ENCODE results near the gene CIDEB. TPM values are rescaled to one million over a fixed set of nuclear protein-coding genes. Genes with fewer than 3 reads are reported as not detected.

CIDEB gene
- polyA plus RNA-seq, 1 donor = 105 TPM

DNA sequence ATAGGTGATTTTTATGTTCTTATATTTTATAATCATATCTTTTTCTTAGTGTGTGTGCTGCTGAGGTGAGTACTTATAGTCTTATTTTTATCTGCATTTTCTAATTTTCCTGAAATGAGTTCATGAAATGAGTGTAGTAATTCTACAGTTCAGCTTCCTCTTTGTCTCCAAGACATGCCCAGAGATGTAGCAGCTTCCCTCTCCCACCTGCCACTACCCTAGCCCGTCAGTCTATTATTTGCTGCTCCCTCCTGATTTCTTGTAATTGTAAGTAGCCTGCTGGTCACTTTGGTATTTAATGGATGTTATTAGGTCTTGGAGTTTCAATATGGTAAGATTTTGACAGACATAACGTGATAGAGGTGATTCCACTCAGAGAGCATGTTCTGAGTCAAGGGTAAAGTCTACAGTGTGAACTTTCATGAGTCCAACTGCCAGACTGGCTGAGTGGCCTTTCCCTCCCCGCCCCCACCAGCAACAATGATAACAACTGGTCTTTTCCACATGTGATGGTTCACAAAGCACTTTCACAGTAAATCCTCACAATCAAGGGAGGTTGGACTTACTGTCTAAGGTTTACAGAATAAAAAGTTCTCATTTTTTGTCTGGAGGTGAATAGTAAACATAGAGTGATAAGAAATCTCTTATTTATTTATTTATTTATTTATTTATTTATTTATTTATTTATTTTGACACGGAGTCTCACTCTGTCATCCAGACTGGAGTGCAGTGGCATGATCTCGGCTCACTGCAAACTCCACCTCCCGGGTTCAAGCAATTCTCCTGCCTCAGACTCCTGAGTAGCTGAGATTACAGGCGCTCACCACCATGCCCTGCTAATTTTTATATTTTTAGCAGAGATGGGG, 36.3 kb upstream of the CIDEB start:
- DNase-seq = peak; percentile 89 to 95
- peaks cover 2% of the 10 kb centered on the region for H3K9me3 ChIP-seq (ENCODE audit: control insufficient read depth, low read depth, low read length)
- no peaks in the 10 kb centered on the region for H3K36me3 ChIP-seq (ENCODE audit: control insufficient read depth, insufficient read depth, low read length)
- no peak overlapping the region for H3K4me3 ChIP-seq (ENCODE audit: low read length)
- peaks cover 17% of the 10 kb centered on the region for H3K4me1 ChIP-seq (ENCODE audit: control insufficient read depth, insufficient read depth, low read length)
- peak overlapping the region; percentile 79 for H3K27ac ChIP-seq (ENCODE audit: low read length)
- H3K27me3 ChIP-seq (ENCODE audit: control insufficient read depth, insufficient read depth, low read length) = no peaks in the 10 kb centered on the region
- WGBS (ENCODE audit: insufficient coverage, low lambda C conversion rate) = no CpG with 5 or more reads among the region's 7 CpGs

DNA sequence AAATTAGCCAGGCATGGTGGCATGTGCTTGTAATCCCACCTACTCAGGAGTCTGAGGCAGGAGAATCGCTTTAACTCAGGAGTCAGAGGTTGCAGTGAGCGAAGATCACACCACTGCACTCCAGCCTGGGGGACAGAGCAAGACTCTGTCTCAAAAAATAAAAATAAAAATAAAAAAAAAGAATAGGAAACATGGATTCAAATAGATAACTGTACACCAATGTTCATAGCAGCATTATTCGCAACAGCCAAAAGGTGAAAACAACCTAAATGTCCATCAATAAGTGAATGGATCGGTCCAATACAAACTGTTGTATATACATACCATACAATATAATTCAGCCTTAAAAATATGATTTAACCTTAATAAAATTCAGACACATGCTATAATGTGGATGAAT, 35.1 kb upstream of the CIDEB start:
- DNase-seq = no peak
- Histone ChIP-seq H3K4me3 (ENCODE audit: low read length) (no peak overlapping the region), H3K27ac (ENCODE audit: low read length) (no peak overlapping the region), H3K9me3 (ENCODE audit: control insufficient read depth, low read depth, low read length) (peaks cover 2% of the 10 kb centered on the region), H3K36me3 (ENCODE audit: control insufficient read depth, insufficient read depth, low read length) (peaks cover 1% of the 10 kb centered on the region), H3K27me3 (ENCODE audit: control insufficient read depth, insufficient read depth, low read length) (peaks cover 4% of the 10 kb centered on the region), H3K4me1 (ENCODE audit: control insufficient read depth, insufficient read depth, low read length) (peaks cover 23% of the 10 kb centered on the region)
- WGBS (ENCODE audit: insufficient coverage, low lambda C conversion rate) = 94% methylated on average over 2 of the region's 4 CpGs

- peaks cover 2% of the 10 kb centered on the region for H3K9me3 ChIP-seq (ENCODE audit: control insufficient read depth, low read depth, low read length)
- no CpG with 5 or more reads among the region's 1 CpG for WGBS (ENCODE audit: insufficient coverage, low lambda C conversion rate)
- H3K4me3 ChIP-seq (ENCODE audit: low read length) = no peak overlapping the region
- no peak overlapping the region for H3K27ac ChIP-seq (ENCODE audit: low read length)
- peaks cover 19% of the 10 kb centered on the region for H3K4me1 ChIP-seq (ENCODE audit: control insufficient read depth, insufficient read depth, low read length)
- H3K36me3 ChIP-seq (ENCODE audit: control insufficient read depth, insufficient read depth, low read length) = peaks cover 6% of the 10 kb centered on the region
- no peak for DNase-seq
- H3K27me3 ChIP-seq (ENCODE audit: control insufficient read depth, insufficient read depth, low read length) = peaks cover 9% of the 10 kb centered on the region
Observed at GRCh38 chr14:24340606-24341005, 32.8 kb upstream of the CIDEB start.

- Histone ChIP-seq H3K4me3 (ENCODE audit: low read length) (peak within 1 kb of the TSS; percentile 66), H3K4me1 (ENCODE audit: control insufficient read depth, insufficient read depth, low read length) (peaks cover 23% of the 10 kb centered on the region), H3K27me3 (ENCODE audit: control insufficient read depth, insufficient read depth, low read length) (peaks cover 20% of the 10 kb centered on the region), H3K27ac (ENCODE audit: low read length) (peak within 1 kb of the TSS; percentile 14), H3K36me3 (ENCODE audit: control insufficient read depth, insufficient read depth, low read length) (peaks cover 6% of the 10 kb centered on the region), H3K9me3 (ENCODE audit: control insufficient read depth, low read depth, low read length) (peaks cover 8% of the 10 kb centered on the region)
- no CpG with 5 or more reads among the region's 51 CpGs for WGBS (ENCODE audit: insufficient coverage, low lambda C conversion rate)
- peak; percentile 69 to 92 for DNase-seq
Observed at GRCh38 chr14:24339284-24340151, 31.7 kb upstream of the CIDEB start, which contains the start of gene RIPK3. Gene RIPK3, minus strand, starts transcription at chr14:24339991. Its CDS starts 165 bp downstream, at chr14:24339826.

DNA sequence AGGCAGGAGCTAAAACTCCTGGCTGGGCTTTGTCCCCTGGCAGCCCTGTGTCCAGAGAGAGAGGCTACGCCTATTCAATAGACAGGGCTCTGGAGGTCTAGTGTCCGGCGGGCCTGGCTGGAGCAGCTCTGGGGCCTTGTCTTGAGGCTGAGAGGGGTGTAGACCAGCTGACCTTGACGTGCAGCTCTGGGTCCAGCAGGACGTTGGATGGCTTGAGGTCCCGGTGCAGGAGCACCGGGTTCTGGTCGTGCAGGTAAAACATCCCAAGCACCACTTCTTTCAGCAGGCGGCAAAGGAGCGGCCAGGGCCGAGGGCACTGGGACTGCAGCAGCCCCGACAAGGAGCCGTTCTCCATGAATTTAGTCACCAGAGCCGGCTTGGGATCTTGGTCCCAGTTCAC, 31.1 kb upstream of the CIDEB start:
- Histone ChIP-seq H3K27ac (ENCODE audit: low read length) (no peak overlapping the region), H3K27me3 (ENCODE audit: control insufficient read depth, insufficient read depth, low read length) (peaks cover 27% of the 10 kb centered on the region), H3K36me3 (ENCODE audit: control insufficient read depth, insufficient read depth, low read length) (peaks cover 6% of the 10 kb centered on the region), H3K4me3 (ENCODE audit: low read length) (peak overlapping the region; percentile 66), H3K9me3 (ENCODE audit: control insufficient read depth, low read depth, low read length) (peaks cover 11% of the 10 kb centered on the region), H3K4me1 (ENCODE audit: control insufficient read depth, insufficient read depth, low read length) (peaks cover 29% of the 10 kb centered on the region)
- no peak for DNase-seq
- no CpG with 5 or more reads among the region's 14 CpGs for WGBS (ENCODE audit: insufficient coverage, low lambda C conversion rate)

GRCh38 chr14:24337824-24338175, 30.0 kb upstream of the CIDEB start:
- H3K27me3 ChIP-seq (ENCODE audit: control insufficient read depth, insufficient read depth, low read length) = peaks cover 37% of the 10 kb centered on the region
- H3K4me1 ChIP-seq (ENCODE audit: control insufficient read depth, insufficient read depth, low read length) = peaks cover 31% of the 10 kb centered on the region
- WGBS (ENCODE audit: insufficient coverage, low lambda C conversion rate) = no CpG with 5 or more reads among the region's 8 CpGs

GRCh38 chr14:24337144-24337823, 29.5 kb upstream of the CIDEB start:
- H3K4me3 ChIP-seq (ENCODE audit: low read length) = no peak overlapping the region
- H3K27ac ChIP-seq (ENCODE audit: low read length) = no peak overlapping the region
- peaks cover 16% of the 10 kb centered on the region for H3K9me3 ChIP-seq (ENCODE audit: control insufficient read depth, low read depth, low read length)
- WGBS (ENCODE audit: insufficient coverage, low lambda C conversion rate) = no CpG with 5 or more reads among the region's 7 CpGs
- peaks cover 42% of the 10 kb centered on the region for H3K27me3 ChIP-seq (ENCODE audit: control insufficient read depth, insufficient read depth, low read length)
- DNase-seq = no peak
- H3K4me1 ChIP-seq (ENCODE audit: control insufficient read depth, insufficient read depth, low read length) = peaks cover 37% of the 10 kb centered on the region
- H3K36me3 ChIP-seq (ENCODE audit: control insufficient read depth, insufficient read depth, low read length) = peaks cover 6% of the 10 kb centered on the region

More at GRCh38 chr14:24337824-24338175, 30.0 kb upstream of the CIDEB start:
- Histone ChIP-seq H3K36me3 (ENCODE audit: control insufficient read depth, insufficient read depth, low read length) (peaks cover 6% of the 10 kb centered on the region), H3K4me3 (ENCODE audit: low read length) (no peak overlapping the region), H3K27ac (ENCODE audit: low read length) (no peak overlapping the region), H3K9me3 (ENCODE audit: control insufficient read depth, low read depth, low read length) (peaks cover 11% of the 10 kb centered on the region)
- no peak for DNase-seq

DNA sequence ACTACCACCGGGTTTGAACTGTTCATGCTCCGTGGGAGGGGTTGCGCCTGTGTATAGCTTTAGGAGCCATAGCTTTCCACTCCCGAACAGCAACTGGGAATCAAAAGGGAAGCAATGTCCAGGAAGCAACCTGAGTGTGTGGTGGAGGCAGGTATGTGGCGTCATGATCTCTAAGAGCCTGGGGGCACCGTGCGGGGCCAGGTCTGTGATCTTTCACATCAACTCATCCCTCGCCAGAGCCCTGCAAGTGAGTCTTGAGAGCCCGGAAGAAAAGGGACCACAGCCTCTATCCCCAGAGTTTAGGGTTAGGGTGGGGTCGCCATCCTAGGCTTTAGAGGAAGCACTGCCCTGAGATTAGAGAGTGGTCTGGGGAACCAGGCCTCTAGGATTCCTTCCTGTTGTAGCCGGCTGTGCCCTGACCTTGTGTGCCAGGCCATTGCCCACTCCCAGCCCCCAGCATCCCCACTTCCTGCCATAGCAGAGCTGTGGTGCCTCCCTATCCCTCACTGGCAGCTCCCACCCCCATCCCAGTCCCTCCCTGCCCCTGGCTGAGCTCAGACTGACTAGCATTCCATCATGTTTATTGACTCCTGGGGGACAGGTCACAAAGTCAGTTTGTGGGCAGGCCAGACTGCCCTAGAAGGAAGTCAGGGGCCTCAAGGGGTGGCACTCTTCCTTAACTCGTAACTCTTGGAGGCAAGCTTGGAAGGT, 27.8 kb upstream of the CIDEB start:
- no peak overlapping the region for H3K27ac ChIP-seq (ENCODE audit: low read length)
- DNase-seq = no peak
- H3K9me3 ChIP-seq (ENCODE audit: control insufficient read depth, low read depth, low read length) = peaks cover 16% of the 10 kb centered on the region
- WGBS (ENCODE audit: insufficient coverage, low lambda C conversion rate) = no CpG with 5 or more reads among the region's 12 CpGs
- no peak overlapping the region for H3K4me3 ChIP-seq (ENCODE audit: low read length)
- peaks cover 43% of the 10 kb centered on the region for H3K27me3 ChIP-seq (ENCODE audit: control insufficient read depth, insufficient read depth, low read length)
- H3K36me3 ChIP-seq (ENCODE audit: control insufficient read depth, insufficient read depth, low read length) = peaks cover 6% of the 10 kb centered on the region
- peaks cover 37% of the 10 kb centered on the region for H3K4me1 ChIP-seq (ENCODE audit: control insufficient read depth, insufficient read depth, low read length)

GRCh38 chr14:24334431-24335291, 26.9 kb upstream of the CIDEB start, which contains the start of gene ADCY4:
Gene ADCY4, minus strand, starts transcription at chr14:24335071. Its CDS starts 419 bp downstream, at chr14:24334652.
- H3K4me1 ChIP-seq (ENCODE audit: control insufficient read depth, insufficient read depth, low read length) = peaks cover 34% of the 10 kb centered on the region
- no CpG with 5 or more reads among the region's 65 CpGs for WGBS (ENCODE audit: insufficient coverage, low lambda C conversion rate)
- H3K27ac ChIP-seq (ENCODE audit: low read length) = no peak within 1 kb of the TSS
- peak in 1 of 2 donors; percentile 39 for DNase-seq
- peak within 1 kb of the TSS; percentile 20 for H3K4me3 ChIP-seq (ENCODE audit: low read length)
- peaks cover 43% of the 10 kb centered on the region for H3K27me3 ChIP-seq (ENCODE audit: control insufficient read depth, insufficient read depth, low read length)
- peaks cover 16% of the 10 kb centered on the region for H3K9me3 ChIP-seq (ENCODE audit: control insufficient read depth, low read depth, low read length)
- H3K36me3 ChIP-seq (ENCODE audit: control insufficient read depth, insufficient read depth, low read length) = peaks cover 6% of the 10 kb centered on the region
